Measurements from ENCODE around the gene ECI2.

DNA sequence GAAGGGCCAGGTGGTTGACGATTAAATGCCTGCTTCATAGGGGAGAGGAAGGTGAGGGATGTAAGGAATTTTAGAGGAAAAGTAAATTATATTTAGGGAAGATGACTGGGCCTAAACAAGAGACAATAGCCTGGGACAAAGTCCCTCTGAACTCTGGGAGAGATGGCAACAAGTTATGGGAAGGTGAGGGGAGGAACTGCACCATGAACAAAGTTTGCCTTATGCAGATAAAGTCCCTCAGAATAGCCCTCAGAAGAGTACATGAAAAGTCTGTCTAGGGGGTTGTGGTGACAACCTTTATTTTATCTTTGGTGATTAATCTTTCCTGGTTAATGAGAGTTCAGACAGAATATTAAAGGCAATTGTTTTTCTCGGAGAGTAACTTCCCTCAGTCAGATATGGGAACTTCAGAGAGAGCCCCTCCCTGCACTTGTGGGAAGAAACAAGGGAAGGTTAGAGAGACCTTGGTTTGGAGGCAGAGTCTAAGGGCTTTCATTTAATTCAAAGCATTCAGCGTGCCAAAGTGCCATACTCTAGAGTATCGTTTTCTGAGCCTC is 29.3 kb downstream of the ECI2 start:
- TF ChIP-seq EP300 (IDR thresholded peaks at IDR 0.05), result no peak
- TF ChIP-seq, protein P1, sequence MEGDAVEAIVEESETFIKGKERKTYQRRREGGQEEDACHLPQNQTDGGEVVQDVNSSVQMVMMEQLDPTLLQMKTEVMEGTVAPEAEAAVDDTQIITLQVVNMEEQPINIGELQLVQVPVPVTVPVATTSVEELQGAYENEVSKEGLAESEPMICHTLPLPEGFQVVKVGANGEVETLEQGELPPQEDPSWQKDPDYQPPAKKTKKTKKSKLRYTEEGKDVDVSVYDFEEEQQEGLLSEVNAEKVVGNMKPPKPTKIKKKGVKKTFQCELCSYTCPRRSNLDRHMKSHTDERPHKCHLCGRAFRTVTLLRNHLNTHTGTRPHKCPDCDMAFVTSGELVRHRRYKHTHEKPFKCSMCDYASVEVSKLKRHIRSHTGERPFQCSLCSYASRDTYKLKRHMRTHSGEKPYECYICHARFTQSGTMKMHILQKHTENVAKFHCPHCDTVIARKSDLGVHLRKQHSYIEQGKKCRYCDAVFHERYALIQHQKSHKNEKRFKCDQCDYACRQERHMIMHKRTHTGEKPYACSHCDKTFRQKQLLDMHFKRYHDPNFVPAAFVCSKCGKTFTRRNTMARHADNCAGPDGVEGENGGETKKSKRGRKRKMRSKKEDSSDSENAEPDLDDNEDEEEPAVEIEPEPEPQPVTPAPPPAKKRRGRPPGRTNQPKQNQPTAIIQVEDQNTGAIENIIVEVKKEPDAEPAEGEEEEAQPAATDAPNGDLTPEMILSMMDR (IDR thresholded peaks at IDR 0.05), result no peak

All from tibial nerve (tissue), 4 donors.